Hematopoietic multipotent progenitor cell treated with erythropoietin and hydrocortisone succinate and interleukin-3 and kit ligand, for 17 days (in vitro differentiated cells): ENCODE data around the gene GTF2F2.
A peak's percentile ranks its signal among the peaks of the same experiment; 100 is the strongest.

Experiments used
- DNase-seq: peaks from one replicate; pipeline ENCODE4 v3.0.0-alpha.2; 2015; ENCODE audit warnings: low spot score

The GTF2F2 gene

DNA sequence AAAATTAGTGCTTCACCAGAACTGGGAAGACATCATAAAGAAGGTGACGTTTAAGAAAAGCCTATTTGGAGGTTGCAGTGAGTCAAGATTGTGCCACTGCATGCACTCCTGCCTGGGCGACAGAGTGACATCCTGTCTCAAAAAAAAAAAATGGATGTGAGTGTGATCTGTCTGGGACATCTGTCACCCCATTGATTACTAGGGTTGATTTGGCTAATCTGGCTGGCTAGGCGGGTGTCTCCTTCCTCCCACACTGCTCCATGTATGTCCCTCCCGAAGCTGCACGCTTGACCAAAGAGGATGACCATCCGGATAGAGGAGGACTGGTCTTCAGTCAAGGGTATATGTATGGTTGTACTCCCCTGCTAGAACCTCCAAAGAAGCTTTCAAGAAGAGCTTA lies 2.6 kb downstream of the GTF2F2 start:
- DNase-seq: no peak

GRCh38 chr13:45132369-45133064 lies 12.2 kb downstream of the GTF2F2 start:
- no peak for DNase-seq

DNA sequence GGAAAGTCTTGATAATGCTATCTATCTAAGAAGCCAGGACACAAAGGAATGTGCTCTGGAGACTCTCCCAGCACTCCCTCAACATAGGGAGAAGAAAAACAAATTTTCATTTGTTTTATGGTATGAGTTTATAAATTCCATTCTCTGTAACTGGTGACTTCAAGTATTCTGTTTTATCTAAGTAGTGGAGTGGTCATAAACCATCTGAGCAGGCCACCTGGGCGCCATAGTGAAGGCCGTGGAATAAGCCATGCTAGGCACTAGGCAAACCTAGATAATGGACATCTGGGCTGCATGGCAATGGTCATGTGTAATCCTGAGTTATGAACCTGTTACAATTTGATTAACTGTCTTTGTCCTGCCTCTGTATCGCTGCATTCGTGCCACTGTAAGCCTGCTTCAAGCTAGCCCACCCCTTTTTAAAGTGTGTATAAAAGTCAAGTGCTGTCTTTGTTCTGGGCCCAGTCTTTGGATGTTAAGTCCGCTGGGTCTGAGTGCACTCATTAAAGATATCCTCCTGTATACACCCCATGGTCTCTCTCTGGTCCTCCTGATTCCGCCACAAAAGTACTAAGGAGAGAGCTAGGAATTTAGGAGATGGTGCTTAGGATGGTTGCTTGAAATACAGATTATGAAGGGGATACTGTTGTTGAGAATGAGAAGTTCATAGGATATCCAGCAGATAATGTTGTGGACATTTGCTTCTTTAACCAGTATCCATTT lies 13.2 kb downstream of the GTF2F2 start:
- no peak for DNase-seq

GRCh38 chr13:45136741-45137504 lies 16.6 kb downstream of the GTF2F2 start:
- DNase-seq: no peak

GRCh38 chr13:45137526-45137925 lies 17.2 kb downstream of the GTF2F2 start:
- DNase-seq: no peak

DNA sequence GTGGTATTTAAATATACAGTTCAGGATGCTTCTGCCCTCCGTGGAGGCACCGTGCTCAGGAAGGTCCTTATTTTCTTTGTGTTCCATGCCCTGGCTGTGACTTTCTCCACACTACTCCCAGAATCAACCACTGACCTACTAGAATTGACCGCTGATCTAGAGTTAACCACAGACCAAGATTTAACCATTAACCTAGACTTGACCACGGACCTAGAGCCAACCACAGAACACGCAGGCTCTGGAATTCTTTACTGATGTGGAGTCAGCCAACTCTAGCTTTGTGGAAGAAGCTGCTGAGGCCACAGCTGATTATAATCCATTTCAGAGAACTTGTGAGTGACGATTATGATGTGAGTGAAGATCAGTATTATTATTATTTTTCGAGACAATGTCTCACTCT lies 18.0 kb downstream of the GTF2F2 start:
- DNase-seq: no peak

DNA sequence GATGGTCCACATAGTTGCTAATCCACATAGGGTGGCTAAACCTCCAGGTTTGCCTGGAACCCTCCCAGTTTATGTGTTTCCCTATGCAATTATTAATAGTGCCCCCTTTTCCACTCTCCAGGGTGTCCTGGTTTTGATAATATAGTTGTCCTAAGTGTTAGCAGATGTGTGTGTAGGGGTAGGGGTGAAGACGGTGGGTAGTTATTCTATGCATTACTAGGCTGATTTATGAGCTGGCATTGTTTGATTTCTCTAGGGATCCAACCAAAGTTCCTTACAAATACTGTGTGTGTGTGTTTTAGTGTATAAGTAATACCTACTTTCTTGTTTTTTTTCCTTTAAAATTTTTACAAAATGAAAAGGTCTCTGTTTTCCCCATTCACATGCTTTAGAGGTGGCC lies 21.1 kb downstream of the GTF2F2 start:
- peak; percentile 3 for DNase-seq

GRCh38 chr13:45142440-45143345 lies 22.4 kb downstream of the GTF2F2 start:
- peak; percentile 62 for DNase-seq

GRCh38 chr13:45143346-45143751 lies 23.0 kb downstream of the GTF2F2 start:
- DNase-seq: peak; percentile 37

DNA sequence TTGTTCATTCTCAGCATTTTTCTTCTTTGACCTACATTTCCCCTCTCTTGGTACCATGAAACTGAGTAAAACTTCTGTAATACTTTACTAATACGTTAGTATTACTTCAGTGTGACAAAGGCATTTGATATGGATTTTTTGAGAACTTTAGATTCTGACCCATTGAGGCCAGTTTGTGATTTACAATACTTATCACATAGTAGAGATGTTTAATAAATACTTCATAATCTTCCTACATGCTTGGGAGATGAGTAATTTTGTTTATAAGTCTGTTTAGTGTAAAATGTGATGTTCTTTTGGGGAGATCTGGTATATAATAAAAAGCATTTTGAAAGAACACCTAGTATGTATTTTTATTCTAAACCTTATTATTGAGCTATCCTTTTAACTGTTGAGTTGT lies 29.7 kb downstream of the GTF2F2 start:
- no peak for DNase-seq

- no peak for DNase-seq
Observed at GRCh38 chr13:45156565-45157361, 36.5 kb downstream of the GTF2F2 start.

- no peak for DNase-seq
Observed at GRCh38 chr13:45162194-45162593, 41.9 kb downstream of the GTF2F2 start.

GRCh38 chr13:45162821-45163220 lies 42.5 kb downstream of the GTF2F2 start:
- no peak for DNase-seq

GRCh38 chr13:45166858-45167257 lies 46.5 kb downstream of the GTF2F2 start:
- no peak for DNase-seq

GRCh38 chr13:45167611-45168554 lies 47.6 kb downstream of the GTF2F2 start:
- DNase-seq: peak; percentile 90

DNA sequence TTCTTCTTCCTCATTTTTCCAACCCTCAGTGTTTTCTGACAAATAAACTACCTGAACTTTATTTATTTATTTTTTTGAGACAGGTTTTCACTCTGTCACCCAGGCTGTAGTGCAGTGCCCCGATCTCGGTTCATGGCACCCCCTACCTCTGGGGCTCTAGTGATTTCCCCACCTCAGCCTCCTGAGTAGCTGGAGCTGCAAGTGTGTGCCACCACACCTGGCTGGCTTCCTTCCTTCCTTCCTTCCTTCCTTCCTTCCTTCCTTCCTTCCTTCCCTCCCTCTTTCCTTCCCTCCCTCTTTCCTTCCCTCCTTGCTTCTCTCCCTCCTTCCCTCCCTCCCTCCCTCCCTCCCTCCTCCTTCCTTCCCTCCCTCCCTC lies 48.2 kb downstream of the GTF2F2 start:
- DNase-seq: no peak

DNA sequence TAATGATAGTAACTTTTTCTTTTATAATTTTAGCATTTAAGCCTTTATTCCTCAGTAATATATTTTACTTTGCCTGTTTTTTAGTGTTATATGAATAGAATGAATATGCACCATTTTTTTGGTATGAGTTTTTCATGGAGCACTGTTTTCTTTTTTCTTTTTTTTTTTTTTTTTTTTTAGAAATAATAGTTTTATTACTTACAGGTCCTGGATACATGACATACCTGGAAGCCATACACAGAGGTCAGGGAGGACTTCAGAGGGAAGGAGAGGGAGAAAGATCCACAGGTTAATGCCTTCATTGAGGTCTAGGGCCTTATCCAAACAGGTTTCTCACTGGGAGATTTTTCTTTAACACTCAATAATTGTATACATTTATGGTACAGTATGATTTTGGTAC lies 54.2 kb downstream of the GTF2F2 start:
- DNase-seq: no peak

GRCh38 chr13:45178349-45179162 lies 58.2 kb downstream of the GTF2F2 start:
- DNase-seq: no peak

- no peak for DNase-seq
Observed at GRCh38 chr13:45179428-45179827, 59.1 kb downstream of the GTF2F2 start.
